SK-N-SH treated with all-trans-retinoic acid at 6 μM for 48 hours (cell line): ENCODE results near the gene GPC3.

ENCODE experiments used
- ARNTL ChIP-seq: fragments of 450-650 bp; formaldehyde crosslinking; IDR thresholded peaks from 2 replicates; pipeline ENCODE4 v1.5.0; 2020; ENCODE audit warnings: low read depth, mild to moderate bottlenecking, moderate library complexity, borderline replicate concordance
- ESRRG ChIP-seq: fragments of 250-450 bp; sonication (Bioruptor Pico); IDR thresholded peaks from 2 replicates; pipeline ENCODE4 v1.6.1; 2021; ENCODE audit warnings: mild to moderate bottlenecking
- SNAI2 ChIP-seq: fragments of 250-450 bp; sonication (Bioruptor Pico); IDR thresholded peaks from 2 replicates; pipeline ENCODE4 v1.5.0; 2020; ENCODE audit warnings: mild to moderate bottlenecking, moderate library complexity

DNA sequence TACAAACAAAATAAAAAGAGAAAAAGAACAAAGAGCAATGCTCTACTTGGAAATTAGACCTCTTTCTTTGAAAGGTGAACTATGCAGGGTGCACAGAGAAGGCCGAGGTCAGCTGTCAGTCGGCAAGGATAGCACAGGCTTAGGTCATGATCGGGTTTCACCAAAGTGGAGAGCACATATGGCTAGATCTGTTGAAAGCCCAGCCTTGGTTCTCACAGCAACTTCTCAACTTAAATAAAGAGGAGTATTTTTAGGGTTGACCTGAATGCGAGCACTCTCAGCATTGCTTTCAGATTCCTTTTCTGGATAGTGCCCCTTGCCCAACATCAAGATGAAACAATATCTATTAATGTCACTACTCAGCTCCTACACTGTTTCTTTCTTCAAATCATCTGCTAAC, 447.2 kb downstream of the GPC3 start:
- TF ChIP-seq SNAI2 (CRISPR knock-in tag) (no peak), ARNTL (CRISPR knock-in tag) (no peak), ESRRG (no peak)
